HT-29 (cell line): Measurements from ENCODE around the gene GUCY2C. TPM values are rescaled to one million over a fixed set of nuclear protein-coding genes. Genes with fewer than 3 reads are reported as not detected.
"Not testable (repeated sequence)": the region's sequence is repeated elsewhere in the genome, so short reads cannot be mapped to it uniquely, and the experiment has no call there.

ENCODE experiments used
- DNase-seq: peaks from one replicate; pipeline ENCODE4 v3.0.0-alpha.2; 2015; ENCODE audit warnings: low spot score
- total RNA-seq: library from RNA; depleted of rRNA; stranded (reverse); fragments of >200 nt; shearing (Covaris generic); gene quantifications from 2 replicates; pipeline ENCODE4 v1.2.3, GENCODE V29; 2014

GUCY2C gene
- total RNA-seq, 1 experiment from 2014 or later: not detected

GRCh38 chr12:14682231-14682630 lies 14.2 kb downstream of the GUCY2C start:
- DNase-seq: not testable (repeated sequence)

GRCh38 chr12:14681625-14682024 lies 14.8 kb downstream of the GUCY2C start:
- no peak for DNase-seq

- no peak for DNase-seq
Measured at GRCh38 chr12:14681190-14681589, 15.2 kb downstream of the GUCY2C start.

DNA sequence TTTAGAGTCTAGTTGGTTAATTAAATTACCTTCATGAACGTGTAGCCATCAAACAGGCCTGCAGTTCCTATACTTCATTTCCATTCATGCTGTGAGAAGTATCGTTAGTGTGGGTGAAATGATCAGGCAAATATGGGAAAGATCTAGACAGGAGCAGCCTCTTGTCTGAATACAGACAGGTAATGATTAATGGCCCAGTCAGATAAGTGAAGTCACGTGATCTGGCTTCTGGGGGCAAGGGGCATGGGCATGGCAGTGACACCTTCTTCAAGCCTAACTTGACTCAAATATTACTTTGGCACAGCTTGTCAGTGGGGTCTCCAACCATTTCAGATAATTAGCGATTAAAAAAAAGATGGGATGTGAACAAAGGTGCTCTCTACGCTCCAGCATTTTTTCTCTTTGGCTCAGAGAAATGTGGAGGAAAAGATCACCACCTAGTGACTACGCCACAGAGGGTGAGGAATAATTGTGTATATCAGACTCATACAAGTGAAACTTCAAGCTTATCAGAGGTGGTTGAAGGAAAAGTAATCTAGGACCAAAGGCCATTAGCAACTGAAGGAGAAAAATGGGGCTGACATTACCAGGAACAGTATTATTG lies 17.8 kb downstream of the GUCY2C start:
- DNase-seq: no peak

DNA sequence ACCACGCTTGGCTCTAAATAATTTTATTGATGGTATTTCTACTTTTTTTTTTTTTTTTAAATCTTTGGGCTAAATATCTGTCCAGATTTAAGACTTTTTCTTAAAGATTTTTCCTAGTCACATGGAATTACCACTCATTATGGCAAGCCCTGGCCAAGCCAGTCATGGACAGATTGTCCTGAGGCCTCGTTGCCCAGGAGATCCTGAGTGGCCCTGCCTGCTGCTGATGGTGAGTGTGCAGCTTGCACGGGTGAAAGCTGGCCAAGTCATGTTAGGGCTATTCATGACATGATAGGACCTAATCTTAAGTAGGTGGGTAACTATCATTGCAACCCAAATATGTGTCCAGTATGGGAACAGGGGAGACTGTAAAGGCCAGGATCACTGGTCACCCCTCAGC lies 27.8 kb downstream of the GUCY2C start:
- no peak for DNase-seq

DNA sequence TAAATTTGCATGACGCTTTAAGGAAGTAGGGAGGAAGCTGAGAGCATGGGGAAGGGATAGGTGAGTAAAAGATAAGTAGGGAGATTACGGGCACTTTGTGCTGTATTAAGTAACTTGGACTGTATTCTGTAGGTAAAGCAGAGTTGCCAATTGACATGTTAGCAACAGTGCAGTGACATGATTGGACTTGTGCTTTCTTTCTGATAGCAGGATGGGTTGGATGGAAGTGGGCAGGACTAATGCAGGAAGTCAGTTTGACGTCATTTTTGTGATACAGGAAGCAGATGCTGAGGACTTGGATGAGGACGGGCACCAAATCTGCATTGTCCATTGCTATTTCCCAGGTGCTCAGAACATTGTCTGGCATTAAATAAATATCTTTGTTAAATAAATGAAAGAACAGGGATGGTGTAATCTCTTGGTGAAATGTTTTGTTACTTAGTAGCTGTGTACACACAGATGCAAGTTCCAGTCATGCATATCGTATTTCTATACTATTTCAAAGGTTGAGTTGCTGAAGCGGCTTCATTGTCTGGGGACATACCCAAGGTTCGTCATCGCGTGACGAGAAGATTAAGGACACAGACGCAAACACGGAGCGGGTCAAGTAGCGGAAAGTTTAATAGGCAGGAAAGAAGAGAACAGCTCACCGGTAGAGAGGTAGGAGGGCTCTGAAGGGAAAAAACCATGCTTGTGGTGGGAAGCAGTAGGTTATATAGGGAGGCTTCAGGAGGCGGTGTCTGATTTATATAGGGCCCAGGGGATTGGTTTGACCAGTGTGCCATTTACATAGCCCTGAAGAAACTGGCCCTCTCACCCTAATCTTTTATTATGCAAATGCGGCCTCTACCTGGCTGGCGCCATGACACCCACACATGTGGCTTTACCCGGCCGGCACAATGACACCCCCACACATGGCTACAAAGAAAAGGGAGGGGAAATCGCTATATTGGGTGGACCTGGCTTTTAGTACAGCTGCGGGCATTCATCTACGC lies 30.7 kb downstream of the GUCY2C start:
- DNase-seq: no peak

DNA sequence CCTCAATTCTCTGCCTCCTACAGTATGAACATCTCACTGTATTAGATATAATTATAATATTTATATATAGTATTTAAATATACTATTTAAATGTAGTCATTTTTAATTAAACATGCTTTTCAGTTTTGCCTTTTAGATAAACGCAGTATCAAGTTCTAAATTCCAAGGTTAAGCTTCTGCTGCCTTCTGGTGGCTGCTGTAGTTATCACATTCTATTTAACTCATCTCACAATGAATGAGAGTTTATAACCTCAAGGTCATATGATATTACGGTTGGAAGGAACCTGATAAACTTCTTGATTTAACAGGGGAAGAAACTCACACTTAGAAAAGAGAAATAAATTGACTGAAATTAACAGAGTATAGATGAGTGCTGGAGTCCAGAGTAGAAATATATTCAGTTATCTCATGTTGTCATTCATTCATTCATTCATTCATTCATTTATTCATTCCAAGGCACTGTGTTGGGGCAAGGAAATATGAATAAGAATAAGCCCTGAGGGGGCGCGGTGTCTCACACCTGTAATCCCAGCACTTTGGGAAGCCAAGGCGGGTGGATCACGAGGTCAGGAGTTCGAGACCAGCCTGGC lies 31.9 kb downstream of the GUCY2C start:
- peak; percentile 69 for DNase-seq

DNA sequence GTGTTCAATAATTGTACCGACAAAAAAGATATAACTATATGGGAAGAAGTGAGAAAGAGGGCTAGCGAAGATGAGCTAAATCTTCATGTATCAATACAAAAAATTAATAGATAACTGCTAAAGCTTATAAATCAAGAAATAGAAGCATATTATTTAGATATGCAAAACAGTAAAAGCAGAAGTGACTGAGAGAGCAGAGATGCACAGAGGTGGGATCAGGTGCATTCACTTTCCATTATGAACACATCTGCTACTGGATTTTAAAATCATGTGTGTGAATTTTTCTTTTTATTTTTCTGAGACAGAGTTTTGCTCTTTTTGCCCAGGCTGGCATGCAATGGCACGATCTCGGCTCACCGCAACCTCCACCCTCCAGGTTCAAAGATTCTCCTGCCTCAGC lies 33.4 kb downstream of the GUCY2C start:
- DNase-seq: no peak

GRCh38 chr12:14656846-14657245 lies 39.6 kb downstream of the GUCY2C start:
- no peak for DNase-seq

DNA sequence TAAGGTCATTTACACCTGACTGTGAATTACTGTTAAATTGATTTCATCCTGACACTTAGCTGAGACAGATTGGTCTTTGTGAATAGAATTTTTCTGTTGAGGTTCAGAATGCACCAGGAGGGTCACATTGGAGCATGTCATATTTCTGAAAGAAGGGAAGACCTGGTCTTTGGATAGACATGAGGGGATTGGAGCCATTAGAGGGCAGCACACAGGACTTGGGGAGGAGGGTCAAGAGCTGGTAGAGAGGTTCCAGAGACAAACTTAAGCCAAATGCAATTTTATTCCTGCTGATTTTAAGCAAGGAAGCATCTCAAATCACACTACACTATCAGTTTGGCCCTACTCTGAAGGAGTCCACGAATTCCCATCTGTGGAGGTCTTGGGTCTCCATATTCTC lies 41.1 kb downstream of the GUCY2C start:
- DNase-seq: no peak

GRCh38 chr12:14654842-14655241 lies 41.6 kb downstream of the GUCY2C start:
- DNase-seq: no peak

DNA sequence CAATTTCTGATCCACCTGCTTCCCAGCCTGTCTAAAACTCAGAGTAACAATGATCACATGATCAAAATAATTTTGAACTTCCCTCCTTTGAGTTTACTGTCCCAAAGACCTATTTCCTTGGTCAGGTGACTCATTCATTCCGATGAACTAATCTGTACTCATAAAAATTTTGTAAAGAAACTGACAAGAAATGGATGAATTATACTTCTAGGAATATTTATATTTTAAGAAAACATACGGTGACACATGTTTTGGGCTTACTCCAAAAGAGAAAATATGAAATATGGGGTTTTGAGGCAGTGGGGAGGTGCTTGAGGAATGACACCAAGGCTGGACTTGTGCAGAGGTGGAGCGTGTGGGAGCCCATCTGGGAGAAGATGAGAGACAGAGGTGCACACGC lies 42.0 kb downstream of the GUCY2C start:
- DNase-seq: no peak

GRCh38 chr12:14652483-14652882 lies 43.9 kb downstream of the GUCY2C start:
- DNase-seq: no peak

DNA sequence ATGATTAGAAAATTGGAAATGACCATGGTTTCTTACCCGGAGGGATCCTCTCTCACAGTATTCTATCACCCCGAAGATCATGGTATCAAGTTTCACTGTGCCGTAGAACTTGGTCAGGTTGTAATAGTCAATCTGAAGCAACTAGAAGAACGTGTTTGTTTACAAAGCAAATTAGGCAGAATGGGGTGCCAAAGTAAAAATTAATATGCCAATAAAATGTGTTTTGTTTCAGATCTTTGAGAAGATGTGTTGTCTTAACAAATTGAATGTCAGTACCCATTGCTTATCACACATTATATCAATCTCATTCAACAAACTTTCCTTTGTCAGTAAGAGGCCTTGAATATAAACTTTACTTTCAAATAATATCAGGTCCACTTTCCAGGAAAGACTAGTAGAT lies 45.0 kb downstream of the GUCY2C start:
- no peak for DNase-seq

- no peak for DNase-seq
Measured at GRCh38 chr12:14650789-14651188, 45.6 kb downstream of the GUCY2C start.

DNA sequence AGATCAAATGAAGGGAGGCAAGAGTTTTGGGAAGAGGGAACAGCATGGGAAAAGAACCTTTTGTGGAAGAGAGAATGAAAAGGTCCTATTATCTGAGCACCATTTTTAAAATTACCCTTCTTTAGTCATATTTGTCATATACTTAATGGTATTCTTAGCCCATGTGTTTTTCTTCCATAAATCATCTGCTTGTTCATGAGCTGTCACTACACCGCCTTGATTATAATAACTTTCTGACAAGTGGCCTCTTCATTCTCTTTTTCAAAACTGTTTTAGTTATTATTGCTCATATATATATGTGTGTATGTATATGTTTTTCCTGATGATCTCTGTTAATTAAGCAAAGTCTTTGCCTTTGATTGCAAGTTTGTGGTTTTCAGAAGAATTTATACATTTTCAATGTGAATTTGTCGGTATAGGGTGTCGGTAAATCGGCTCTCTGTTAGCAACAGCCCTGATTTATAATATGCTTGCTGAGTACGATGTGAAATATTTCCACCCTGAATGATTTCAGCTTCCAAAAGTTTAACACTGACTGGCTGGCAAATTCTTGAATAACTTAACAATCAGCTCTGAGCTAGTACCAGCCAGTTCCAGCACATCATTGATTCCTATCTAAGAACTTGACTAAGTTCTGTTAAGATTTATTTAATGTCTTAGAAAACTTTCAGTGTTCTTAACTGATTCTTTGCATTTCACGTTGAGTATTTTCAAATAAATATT lies 49.2 kb downstream of the GUCY2C start:
- DNase-seq: no peak

GRCh38 chr12:14643251-14643650 lies 53.1 kb downstream of the GUCY2C start:
- DNase-seq: no peak

GRCh38 chr12:14638066-14638465 lies 58.3 kb downstream of the GUCY2C start:
- no peak for DNase-seq

DNA sequence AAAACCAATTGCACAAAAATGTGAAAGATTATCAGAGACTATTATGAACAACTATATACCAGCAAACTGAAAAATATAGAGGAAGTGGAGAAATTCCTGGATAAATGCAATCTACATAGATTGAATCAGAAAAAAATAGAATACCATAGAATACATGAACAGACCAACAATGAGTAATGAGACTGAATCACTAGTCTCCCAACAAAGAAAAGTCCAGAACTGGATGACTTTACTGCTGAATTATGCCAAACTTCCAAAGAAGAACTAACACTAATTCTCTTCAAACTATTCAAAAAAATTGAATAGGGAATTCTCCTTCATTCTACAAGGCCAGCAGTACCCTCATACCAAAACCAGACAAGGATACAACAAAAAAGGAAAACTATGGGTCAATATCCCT lies 60.6 kb downstream of the GUCY2C start:
- DNase-seq: no peak

- DNase-seq: no peak
Measured at GRCh38 chr12:14630793-14631192, 65.6 kb downstream of the GUCY2C start.

GRCh38 chr12:14629832-14630710 lies 66.3 kb downstream of the GUCY2C start:
- DNase-seq: peak; percentile 86
